Measurements from ENCODE around the gene TINCR.
"Not testable (repeated sequence)": the region's sequence is repeated elsewhere in the genome, so short reads cannot be mapped to it uniquely, and the experiment has no call there.

The TINCR gene

DNA sequence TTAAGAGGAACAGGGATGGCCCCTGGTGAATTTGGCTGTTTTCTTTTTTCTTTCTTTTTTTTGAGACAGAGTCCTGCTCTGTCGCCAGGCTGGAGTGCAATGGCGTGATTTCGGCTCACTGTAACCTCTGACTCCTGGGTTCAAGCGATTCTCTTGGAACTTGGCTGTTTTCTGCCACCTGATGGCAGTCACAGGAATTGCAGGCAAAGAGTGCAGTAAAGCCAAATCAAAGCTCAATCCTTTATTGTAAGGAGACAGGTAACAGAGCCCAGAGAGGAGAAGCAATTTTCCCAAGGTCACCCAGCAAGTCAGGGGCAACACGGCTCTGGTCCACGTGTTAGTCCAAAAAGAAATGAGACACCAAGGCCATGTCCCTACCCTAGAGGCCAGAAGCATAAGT lies 6.2 kb downstream of the TINCR start:
- no peak for DNase-seq (ENCODE audit: low read depth in 2 of 2, low spot score in 1 of 2)

DNA sequence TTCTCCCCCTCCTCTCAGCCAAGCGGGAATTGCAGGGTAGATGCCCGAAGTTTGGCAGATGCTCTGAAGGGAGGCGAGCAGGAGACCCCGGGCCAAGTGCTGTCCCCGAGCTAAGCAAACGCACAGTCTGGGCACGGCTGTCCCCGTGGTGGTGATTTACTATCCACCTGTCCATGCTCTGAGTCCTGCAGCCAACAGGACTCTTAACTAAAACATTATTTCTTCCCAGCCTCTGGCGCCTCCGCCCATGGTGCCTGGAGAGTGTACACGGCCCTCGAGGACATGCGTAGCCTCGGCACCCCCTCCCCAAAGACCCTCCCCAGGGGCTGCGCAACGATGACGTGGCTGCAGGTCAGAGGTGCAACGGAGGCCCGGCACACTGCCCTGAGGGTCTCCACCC lies 7.6 kb downstream of the TINCR start:
- no peak for DNase-seq (ENCODE audit: low read depth in 2 of 2, low spot score in 1 of 2)

DNA sequence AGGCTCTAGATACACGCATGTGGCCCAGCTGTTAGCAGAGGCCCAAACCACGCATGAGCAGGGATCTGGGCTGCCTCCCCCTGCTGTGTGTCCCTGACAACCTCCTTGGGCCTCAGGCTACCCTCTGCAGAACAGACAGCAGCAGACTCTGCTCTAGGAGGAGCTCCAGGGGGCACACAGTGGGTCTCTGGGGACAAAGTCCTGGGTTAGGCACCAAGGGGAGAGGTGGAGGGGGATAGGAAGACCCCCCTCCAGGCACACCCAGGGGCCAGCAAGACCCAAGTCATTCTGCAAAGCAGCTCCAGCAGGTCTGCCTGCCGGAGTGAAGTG lies 8.0 kb downstream of the TINCR start:
- no peak for DNase-seq (ENCODE audit: low read depth in 2 of 2, low spot score in 1 of 2)

DNA sequence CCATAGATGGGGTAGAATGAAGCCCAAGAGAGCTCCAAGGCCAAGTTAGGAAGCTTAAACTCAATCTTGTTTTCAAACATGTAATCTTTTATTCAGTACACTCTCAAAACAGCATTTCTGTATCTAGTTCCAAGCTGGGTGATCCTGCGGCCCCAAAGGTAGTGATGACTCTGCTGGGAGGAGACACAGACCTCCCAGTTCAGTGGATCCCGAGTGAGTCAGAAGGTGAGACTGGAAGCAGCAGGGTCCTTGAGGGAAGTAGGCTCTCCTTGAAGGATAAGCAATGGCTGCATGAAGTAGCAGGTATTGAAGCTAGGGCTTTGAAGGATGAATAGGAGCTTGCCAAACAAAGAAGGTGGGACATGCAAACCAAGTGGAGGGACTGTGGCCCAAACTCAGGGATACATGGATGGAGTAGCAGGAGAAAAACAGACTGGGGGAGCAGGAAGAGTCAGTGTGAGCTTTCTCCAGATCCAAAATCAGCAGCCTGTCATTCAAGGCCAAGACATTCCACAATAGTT lies 9.6 kb downstream of the TINCR start:
- no peak for DNase-seq (ENCODE audit: low read depth in 2 of 2, low spot score in 1 of 2)

DNA sequence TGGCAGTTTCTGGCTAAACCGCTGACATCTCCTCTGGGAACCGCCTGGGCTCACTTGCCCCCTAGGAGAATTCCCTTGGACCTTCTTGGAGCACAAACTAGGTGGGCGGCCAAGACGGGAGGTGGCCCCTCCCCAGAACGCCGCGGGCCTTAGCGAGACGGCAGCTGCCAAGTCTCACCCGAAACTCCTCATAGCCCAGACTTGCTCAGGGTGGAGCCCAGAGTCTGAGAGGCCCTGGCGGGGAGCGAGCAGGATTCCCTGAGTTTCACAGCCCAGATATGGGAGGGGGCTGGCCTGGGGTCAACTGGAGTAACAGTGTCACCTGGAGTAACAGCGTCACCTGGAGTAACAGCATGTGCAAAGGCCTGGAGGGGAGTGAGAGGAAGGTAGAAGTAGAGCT lies 10.1 kb downstream of the TINCR start:
- no peak for DNase-seq (ENCODE audit: low read depth in 2 of 2, low spot score in 1 of 2)

DNA sequence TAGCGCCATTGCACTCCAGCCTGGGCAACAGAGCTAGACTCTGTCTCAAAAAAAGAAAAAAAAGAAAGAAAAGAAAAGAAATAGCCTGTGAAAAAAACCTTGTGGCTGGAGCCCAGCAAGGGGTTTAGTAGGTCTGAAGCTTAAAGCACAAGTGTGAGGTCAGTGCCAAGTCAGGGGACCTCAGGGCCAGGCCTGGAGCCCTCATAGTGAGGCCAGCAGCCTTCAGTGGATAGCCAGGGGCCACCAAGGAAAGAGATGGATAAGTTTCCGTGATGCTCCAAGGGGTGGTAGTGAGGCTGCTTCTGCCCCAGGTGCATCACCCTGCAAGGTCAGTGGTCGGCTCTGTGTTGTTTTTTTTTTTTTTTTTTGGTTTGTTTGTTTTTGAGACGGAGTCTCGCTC lies 12.9 kb downstream of the TINCR start:
- no peak for DNase-seq (ENCODE audit: low read depth in 2 of 2, low spot score in 1 of 2)

DNA sequence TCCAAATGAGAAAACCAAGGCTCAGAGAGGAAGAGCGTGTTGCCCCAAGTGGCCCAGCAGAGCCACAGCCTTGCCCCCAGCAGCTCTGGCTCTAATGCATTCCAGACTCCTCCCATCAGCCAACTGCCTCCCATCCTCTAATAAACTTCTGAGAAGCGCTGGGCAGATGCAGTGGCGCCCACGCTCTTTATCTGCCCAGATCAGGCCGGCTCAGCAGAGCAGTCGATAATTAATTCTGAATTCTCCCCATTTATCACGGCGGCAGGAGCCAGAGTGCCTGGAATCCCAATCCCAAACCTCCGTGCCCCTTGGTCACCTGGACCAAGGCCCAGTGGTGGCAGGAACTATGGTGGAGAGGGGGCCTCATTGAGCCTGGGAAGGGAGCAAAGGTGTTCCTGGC lies 13.9 kb downstream of the TINCR start:
- no peak for DNase-seq (ENCODE audit: low read depth in 2 of 2, low spot score in 1 of 2)

DNA sequence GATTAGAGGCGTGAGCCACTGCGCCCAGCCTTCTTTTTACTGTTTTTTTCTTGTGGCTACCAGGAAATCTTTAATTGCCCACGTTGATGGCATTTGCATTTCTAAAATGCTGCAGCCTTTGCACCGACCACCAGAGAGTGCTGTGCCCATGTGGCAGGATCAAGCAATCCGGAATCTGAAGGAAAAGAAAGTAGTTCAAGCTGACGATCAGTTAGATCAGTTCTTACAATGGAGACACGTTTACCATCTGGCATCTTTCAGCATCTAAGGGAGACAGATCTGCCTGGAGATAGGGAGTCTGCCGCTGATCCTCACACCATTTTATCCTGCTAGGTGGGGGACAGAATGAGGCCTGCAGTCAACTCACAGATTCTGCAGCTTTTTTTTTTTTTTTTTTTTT lies 19.9 kb downstream of the TINCR start:
- no peak for DNase-seq (ENCODE audit: low read depth in 2 of 2, low spot score in 1 of 2)

DNA sequence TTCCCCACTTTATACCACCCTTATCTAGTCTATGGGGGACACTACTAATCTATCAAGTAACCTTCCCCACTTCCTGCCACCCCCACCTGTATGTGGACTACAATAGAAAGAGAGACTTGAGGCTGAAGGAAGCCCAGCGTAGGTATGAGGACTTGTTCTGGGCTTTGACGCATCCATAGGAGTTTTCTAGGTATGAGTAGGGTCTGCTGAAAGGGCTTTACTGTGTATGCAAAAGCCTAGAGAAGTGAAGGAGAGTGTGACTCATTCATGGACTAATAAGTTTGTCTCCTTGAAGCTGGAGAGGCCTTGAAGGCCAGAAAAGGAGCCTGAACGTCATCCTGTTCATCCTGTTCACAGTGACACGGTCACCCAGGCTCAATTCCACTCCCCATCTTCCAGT lies 21.8 kb downstream of the TINCR start:
- DNase-seq (ENCODE audit: low read depth in 2 of 2, low spot score in 1 of 2) = no peak

DNA sequence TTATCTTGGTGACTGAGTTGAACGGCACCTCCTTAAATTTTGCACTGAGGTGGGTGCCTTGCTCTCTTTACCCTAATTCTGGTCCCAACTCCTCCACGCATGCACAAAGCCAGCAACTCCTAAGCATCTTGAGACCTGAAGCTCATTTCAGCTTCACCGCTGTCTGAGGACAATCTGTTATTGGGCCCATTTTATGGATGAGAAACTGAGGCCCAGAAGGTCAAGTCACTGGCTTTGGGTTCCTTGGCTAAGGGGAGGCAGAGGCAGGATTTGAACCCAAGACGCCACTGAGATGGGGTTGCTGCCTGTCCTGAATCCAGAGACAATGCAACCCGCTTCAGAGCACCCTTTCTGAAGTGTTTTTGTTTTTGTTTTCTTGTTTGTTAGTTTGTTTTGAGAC lies 22.7 kb downstream of the TINCR start:
- DNase-seq (ENCODE audit: low read depth in 2 of 2, low spot score in 1 of 2) = no peak

DNA sequence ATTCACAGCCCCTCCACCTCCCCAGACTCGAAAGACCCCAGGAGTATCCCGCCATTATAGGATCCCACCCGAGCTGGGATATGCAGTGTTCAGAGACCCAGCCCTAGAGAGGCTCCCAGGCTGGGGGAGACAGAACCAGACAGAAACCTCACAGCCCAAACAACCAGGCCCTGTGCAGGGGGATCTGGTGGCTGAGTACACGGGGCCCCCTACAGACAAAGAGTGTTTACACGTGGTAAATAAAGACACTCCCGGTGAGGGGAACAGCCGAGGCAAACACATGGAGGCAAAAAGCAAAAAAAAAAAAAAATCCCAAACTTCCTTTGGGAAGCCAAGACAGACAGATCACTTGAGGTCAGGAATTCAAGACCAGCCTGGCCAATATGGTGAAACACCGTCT lies 25.1 kb downstream of the TINCR start:
- DNase-seq (ENCODE audit: low read depth in 2 of 2, low spot score in 1 of 2) = no peak

DNA sequence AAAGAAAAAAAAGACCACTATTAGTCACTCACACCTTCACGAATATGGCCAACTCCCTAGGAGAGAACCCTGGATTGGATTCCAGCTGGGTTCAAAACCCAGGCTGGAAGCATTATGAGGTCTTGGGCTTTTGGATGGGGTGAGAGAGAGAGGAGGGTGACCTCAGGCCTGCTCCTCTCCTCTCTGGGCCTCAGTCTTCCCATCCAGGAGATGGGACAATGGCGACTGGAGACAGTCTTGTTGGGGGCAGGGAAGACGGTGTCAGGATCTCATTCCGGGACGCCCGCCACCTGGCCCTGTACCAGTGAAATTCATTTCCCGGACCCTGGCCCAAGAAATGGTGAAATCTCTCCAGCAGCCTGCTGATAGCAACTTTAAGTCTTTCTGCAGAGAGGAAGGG lies 26.3 kb downstream of the TINCR start:
- DNase-seq (ENCODE audit: low read depth in 2 of 2, low spot score in 1 of 2) = no peak

DNA sequence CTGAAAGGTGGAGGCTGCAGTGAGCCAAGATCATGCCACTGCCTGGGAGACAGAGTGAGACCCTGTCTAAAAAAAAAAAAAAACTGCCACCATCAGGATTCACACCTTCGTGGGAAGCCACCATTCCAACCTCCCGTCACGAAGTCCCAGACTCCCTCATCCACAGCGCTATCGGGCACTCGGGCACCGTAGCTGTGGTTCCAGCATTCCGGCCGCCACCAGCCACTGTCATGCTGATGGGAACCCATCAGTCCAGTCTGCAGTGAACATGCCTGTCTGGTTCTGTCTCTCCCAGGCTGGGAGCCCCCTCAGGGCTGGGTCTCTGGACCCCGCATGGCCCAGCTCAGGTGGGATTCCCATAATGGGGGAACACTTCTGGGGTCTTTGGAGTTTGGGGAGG lies 27.5 kb downstream of the TINCR start:
- no peak for DNase-seq (ENCODE audit: low read depth in 2 of 2, low spot score in 1 of 2)

DNA sequence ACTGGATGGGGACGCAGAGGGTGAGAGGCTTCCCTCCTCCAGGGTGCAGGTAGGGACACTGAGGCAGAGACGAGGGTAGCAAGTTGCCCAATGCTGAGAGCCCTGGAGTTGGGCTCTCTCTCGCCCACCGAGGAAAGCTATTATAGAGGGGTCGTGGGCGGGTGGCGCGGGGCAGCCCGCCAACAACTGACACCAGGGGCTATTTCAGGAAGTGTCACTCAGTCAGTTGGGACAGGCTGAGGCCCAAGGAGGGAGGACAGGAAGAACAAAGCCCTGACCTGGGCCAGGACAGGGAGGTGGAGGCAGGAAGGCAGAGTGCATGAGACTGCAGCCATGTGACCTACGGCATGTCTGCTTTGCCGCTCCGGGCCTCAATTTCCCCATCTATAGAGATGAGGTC lies 29.9 kb downstream of the TINCR start:
- DNase-seq (ENCODE audit: low read depth in 2 of 2, low spot score in 1 of 2) = no peak

DNA sequence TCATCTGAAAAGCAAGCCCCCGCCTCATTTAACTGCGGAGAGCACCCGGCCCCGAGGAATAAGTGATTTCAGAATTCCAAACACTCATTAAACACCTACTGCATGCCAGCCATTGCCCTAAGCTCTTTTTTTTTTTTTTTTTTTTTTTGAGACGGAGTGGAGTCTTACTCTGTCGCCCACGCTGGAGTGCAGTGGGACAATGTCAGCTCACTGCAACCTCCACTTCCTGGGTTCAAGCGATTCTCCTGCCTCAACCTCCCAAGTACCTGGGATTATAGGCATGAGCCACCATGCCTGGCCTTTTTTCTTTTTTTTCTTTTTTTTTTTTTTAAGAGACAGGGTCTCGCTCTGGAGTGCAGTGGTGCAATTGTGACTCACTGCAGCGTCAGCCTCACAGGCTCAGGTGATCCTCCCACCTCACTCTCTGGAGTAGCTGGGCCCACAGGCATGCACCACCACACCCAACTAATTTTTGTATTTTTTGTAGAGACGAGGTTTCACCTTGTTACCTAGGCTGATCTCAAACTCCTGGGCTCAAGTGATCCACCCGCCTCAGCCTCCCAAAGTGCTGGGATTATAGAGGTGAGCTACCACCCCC lies 30.7 kb downstream of the TINCR start:
- not testable (repeated sequence) for DNase-seq (ENCODE audit: low read depth in 2 of 2, low spot score in 1 of 2)

DNA sequence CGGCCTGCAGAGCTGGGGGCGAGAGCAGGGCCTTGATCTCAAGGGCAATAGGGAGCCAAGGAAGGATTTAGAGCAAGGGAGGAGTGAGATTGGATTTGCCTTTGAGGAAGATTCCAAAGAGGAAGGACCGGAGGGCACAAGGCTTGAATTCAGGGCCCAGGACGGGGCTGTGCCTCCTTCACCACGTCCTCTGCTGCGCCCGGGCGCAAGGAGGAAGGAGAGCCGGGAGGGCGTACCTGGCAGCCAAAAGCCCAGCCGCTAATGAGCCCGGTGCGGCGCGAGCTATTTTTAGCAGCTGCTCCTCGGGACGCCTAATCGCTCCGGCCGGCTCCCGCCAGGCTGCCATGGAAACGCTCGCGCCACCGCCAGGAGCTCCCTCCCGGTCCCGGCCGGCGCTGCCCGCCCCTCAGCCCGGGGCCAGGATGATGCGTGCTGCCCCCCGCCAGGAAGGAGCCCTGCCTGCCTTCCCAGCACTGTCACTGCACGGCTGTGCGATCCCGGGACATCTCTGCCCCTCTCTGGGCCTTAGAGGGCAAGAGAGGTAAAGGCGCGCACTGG lies 31.3 kb downstream of the TINCR start:
- DNase-seq (ENCODE audit: low read depth in 2 of 2, low spot score in 1 of 2) = no peak

DNA sequence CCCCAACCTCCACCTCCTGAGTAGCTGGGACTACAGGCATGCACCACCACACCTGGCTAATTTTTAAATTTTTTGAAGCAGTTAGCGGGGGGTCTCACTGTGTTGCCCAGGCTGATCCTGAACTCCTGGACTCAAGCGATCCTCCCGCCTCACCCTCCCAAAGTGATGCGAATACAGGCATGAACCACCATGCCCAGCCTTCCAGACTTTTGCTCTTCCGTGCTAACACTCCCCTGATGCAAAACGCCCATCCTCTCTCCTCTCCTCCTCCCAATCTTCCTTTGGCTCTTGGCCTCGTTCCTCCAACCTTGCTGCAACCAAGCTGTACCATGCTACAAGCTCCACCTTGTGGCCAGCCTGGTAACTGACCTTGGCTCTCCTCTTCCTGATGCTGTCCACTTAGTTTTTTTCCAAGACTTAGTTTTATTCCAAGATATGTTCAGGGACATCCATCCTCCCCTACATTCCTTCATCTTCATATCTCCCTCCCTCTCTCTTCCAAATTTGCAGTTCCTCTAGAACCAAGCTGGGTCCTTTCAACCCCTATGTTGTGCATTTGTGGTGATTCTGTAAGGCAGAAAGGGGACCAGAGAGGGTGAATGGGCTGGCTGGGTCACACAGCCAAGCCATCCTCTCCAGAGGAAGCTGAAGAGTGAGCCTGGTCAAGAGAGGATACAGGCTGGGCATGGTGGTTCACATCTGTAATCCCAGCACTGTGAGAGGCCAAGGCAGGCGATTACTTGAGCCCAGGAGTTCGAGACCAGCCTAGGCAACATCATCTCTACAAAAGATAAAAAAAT lies 32.8 kb downstream of the TINCR start:
- DNase-seq (ENCODE audit: low read depth in 2 of 2, low spot score in 1 of 2) = no peak

DNA sequence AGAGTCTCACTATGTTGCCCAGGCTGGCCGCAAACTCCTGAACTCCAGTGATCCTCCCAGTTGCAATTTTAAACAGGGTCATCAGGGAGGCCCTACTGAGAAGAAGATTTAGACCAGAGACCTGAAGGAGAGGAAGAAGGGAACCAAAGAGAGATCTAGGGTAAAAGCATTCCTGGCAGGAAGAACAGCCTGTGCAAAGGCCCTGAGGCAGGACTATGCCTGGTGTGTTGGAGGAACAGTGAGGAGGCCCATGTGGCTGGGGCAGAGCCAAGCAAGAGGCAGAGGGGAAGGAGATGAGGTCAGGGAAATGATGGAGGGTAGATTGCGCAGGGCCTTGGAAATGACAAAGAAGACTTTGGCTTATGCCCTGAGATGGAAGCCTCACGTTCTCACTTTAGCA lies 34.5 kb downstream of the TINCR start:
- DNase-seq (ENCODE audit: low read depth in 2 of 2, low spot score in 1 of 2) = no peak

DNA sequence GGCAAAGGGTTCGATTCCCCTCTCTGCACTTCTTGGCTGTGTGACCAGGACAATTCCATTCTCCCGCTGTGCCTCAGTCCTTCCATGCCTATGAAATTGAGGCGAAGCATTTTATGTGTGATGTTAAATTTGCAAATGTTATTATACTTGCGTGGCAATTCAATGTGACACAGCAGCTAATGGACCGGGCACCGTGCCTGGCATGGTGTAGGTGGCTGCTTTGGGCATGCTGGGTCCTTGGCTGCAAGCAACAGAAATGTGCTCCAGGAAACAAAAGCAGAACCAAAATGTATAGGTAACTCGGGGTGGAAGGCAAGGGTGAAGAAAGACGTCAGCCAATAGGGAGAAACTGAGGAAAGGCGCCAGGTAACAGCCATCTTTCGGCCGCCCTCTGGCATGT lies 37.1 kb downstream of the TINCR start:
- DNase-seq (ENCODE audit: low read depth in 2 of 2, low spot score in 1 of 2) = no peak

DNA sequence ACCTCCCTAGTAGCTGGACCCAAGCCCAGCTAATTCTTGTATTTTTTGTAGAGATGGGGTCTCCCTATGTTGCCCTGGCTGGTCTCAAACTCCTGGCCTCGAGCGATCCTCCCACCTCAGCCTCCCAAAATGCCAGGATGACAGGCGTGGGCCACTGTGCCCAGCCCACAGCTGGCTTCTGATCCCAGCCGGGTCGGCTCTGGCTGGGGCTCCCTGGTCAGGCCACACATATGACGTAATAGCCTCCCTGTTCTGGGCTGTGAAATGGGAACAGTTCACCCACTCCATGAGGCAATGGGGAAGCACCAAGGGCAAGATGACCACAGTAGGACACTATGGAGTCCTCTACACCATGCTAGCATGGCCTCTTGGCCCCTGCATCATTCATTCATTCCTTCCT lies 41.1 kb downstream of the TINCR start:
- no peak for DNase-seq (ENCODE audit: low read depth in 2 of 2, low spot score in 1 of 2)

DNA sequence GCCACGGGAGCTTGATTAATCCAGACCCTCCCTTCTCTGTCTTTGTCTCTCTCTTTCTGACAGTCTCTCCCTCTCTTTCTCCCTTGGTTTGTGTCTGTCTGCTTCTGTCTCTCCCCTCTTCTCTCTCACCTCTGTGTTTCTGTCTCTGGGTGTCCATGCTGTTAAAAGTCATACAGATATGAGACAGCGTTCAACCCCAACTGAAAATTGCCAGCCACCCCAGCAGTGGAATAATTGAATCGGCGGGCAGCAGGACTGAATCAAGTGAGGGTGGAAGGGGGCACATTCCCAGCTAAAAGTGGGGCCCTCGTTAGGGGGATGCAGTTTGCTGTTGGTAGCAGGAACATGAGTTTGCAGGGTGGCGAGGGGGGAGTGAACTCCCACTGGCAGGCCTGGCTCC lies 43.7 kb downstream of the TINCR start:
- DNase-seq (ENCODE audit: low read depth in 2 of 2, low spot score in 1 of 2) = no peak

DNA sequence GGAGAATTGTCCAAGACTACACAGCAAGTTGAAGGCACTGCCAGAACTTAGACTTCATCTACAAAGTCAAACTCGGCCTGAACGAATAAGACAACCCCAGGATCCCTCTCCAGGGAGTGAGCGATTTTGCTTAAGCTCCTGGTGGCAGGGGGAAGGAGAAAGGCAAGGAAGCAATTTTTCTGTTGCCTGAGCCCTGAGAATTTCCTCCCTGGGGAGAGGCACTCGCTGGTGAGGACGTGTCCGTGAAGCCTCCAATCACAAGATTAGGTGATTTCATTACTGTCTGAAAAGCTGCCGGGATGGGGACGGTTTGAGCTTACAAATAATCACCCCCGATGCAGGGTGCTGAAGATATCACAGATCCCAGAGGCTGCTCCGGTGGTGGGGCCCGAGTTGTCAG lies 45.6 kb downstream of the TINCR start:
- no peak for DNase-seq (ENCODE audit: low read depth in 2 of 2, low spot score in 1 of 2)

DNA sequence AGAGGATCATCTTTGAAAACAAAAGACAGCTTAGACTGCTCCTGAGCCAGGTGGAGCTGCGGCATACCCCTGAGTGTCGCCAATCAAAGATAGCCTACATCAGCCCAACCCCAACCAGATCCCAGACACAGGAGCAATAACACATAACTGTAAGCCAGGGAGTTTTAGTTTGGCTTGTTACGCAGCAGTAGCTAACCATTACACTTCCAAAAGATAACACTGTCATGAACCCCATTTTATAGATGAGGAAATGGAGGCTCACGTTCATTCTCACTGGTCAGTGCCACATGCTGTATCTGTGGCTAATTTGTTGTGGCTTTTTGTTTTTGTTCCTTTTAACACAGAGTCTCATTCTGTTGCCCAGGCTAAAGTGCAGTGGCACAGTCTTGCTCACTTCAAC lies 47.3 kb downstream of the TINCR start:
- no peak for DNase-seq (ENCODE audit: low read depth in 2 of 2, low spot score in 1 of 2)

Measured in stimulated activated CD8-positive, alpha-beta memory T cell treated with anti-CD3 and anti-CD28 coated beads, Interleukin-4, amount 100 ng/mL, for 1 hour (primary cell).